NCI-H69 (cell line): ENCODE measurements around the gene MUC16.
"Not testable (repeated sequence)": the region's sequence is repeated elsewhere in the genome, so short reads cannot be mapped to it uniquely, and the experiment has no call there.

Experiments used
- DNase-seq: peaks from one replicate; lab custom pipeline; 2025; lab: John Stamatoyannopoulos, UW

MUC16 gene

DNA sequence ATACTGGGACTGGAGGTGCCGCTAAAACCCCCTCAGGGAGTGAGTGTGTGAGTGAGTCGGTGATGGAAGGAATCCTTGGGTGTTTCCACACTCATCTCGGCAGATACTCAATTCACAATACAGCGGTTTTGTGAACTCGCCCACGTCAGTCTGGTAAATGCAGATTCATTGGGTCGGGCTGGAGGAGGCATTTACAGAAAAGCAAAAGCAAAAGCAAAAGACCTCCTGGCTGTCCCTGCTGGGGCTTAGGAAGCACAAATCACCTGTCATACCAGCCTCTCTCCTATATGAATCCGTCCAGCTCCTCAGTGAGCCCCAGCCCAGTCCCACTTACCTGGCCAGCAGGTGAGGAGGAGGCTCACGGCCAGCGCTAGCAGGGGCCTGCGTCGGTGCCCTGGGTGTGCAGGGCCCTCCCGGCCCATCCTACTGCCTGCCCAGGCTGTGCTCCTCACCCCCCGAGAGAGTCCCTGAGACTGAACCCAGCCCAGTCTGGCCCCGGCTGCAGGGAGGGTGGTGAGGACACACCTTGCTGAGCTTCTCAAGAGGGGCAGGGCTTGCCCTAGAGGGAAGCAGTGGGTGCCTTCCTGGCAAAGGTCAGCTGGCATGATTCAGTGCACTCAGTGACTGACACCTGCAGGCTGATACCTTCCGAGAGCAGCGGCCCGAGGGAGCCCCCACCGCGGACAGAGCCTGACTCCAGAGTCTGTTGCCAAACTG is at the start of gene MUC16:
MUC16 (minus strand) TSS at position 475 of the 717 bp plus-strand sequence.
- no peak for DNase-seq

GRCh38 chr19:9058905-9059667 is 48.9 kb upstream of the MUC16 start:
- DNase-seq = no peak

- DNase-seq = no peak
Observed at GRCh38 chr19:9057505-9058258, 47.5 kb upstream of the MUC16 start.

DNA sequence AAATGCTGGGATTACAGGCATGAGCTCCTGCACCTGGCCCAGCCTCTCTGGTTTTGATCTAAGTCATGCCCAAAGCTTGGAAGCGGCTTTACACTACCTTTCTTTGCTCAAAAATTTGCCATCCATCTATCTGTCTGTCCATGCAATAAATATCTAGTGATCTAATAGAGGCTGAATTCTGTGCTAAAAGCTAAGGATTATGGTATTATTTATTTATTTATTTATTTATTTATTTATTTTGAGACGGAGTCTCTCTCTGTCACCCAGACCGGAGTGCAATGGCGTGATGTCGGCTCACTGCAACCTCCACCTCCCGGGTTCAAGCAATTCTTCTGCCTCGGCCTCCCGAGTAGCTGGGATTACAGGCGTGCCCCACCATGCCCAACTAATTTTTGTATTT is 45.9 kb upstream of the MUC16 start:
- not testable (repeated sequence) for DNase-seq

DNA sequence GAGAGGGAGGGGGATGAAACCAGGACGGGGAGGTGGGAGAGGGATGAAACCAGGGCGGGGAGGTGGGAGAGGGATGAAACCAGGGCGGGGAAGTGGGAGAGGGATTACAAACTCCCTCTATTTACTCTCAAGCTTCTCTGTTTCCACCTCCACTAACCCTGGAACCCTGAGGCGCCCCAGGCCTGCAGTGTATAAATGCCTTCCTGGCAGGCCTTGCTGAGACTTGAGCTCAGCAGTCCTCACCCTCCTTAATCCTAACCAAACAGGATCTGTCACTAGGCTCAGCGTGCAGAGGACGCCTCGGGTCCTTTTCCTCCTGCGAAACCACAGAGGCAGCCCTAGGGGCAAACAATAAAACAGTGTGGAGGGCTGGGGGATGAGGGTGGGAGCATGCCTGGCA is 44.6 kb upstream of the MUC16 start:
- DNase-seq = peak; percentile 33

- DNase-seq = no peak
Observed at GRCh38 chr19:9054207-9054606, 44.0 kb upstream of the MUC16 start.

GRCh38 chr19:9053674-9054073 is 43.5 kb upstream of the MUC16 start:
- DNase-seq = not testable (repeated sequence)

DNA sequence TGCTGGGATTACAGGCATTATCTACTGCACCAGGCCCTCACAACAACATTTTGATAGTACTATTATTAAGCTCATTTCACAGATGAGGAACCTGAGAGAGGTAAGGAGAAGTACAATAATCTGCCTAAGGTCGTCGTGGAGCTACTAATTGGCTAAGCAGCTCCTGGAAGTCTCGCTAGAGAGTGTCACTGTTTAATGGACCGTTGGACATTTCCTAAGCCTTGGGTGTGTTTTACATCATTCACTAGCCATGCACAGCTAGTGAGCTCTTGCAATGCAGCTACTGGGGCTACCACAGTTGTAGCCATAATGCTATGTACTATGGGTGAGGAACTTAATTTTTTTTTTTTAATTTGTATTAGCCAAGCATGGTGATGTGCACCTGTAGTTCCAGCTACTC is 42.7 kb upstream of the MUC16 start:
- DNase-seq = no peak

DNA sequence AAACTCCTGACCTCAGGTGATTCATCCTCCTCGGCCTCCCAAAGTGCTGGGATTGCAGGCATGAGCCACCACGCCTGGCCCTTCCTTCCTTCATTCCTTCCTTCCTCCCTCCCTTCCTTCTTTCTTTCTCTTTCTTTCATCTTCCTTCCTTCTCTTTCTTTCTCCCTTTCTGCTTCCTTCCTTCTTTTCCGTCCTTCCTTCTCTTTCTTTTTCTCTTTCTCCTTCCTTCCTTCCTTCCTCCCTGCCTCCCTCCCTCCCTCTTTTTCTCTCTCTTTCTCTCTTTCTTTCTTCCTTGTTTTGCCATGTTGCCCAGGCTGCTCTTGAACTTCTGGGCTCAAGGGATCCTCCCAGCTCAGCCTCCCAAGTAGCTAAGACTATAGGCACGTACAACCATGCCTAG is 36.5 kb upstream of the MUC16 start:
- no peak for DNase-seq

DNA sequence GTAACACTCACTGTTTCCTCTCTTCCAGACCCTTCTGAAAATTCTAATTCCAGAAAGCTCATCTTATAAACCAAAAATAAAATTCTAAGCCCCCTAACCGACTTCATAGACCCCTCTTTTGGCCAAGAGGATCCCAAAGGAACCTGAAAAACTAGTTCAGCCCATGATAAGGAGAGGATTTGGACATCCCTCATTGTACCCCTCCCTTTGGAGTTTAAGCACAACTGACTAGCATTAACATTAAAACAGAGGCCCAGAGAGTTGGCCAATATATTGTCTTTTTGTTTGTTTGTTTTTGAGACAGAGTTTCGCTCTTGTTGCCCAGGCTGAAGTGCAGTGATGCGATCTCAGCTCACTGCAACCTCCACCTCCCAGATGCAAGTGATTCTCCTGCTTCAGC is 34.2 kb upstream of the MUC16 start:
- no peak for DNase-seq

DNA sequence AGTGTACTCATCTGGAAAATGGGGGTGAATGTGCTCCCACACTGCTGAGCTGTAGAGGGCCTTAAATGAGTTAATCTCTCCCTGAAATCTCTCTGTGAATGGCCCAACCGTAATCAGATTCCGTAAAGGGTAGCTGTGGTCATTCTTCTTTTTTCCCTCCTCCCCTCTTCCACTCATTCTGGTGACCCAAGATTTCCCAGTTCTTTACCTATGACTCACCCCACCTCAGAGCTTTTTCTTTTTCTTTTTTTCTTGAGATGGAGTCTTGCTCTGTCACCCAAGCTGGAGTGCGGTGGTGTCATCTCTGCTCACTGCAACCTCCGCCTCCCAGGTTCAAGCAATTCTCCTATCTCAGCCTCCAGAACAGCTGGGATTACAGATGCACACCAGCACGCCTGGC is 33.3 kb upstream of the MUC16 start:
- no peak for DNase-seq

- no peak for DNase-seq
Observed at GRCh38 chr19:9041023-9041422, 30.8 kb upstream of the MUC16 start.

GRCh38 chr19:9040131-9040530 is 29.9 kb upstream of the MUC16 start:
- no peak for DNase-seq

DNA sequence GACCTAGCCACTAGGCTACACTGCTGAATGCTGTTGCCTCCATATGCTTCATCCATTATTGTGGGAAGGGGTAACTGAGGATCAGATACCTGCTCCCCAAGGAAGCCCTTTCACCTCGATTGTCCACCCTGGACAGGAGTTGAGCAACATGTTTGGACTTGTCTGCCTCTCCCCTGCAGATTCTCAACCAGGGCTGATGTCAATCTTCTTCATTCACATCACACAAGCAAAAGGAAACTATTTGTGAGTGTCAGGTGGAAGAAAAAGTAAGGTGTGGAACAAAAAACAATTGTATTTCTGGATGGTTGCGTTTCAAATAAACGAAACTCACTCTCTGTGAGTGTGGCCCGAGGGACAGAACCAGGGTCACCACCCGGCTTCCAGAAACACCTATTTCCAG is 29.5 kb upstream of the MUC16 start:
- no peak for DNase-seq

DNA sequence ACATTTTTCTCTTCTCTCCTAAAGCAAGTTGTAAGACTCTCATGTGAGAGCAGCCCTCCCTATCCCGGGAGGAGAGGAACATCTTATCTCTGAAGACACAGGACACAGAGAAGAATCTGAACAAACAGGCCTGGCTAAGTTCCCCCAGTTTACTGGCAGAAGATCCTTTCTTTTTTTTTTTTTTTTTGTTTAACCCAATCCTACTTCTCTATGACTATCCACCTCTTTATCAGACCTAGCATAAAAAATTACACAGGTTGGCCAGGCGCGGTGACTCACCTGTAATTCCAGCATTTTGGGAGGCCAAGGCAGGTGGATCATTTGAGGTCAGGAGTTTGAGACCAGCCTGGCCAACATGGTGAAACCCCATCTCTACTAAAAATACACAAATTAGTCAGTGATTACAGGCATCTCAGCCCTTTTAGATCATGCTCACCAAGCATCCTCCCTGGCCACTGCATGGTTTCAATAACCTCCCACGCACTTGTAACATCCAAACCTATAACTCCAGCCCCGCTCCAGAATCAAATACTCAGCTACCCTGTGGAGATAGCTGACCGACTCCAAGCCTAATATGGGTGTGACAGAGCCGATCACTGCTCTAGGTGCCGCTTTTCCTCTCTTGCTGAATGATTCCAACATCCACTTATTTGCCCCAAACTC is 27.3 kb upstream of the MUC16 start:
- no peak for DNase-seq

DNA sequence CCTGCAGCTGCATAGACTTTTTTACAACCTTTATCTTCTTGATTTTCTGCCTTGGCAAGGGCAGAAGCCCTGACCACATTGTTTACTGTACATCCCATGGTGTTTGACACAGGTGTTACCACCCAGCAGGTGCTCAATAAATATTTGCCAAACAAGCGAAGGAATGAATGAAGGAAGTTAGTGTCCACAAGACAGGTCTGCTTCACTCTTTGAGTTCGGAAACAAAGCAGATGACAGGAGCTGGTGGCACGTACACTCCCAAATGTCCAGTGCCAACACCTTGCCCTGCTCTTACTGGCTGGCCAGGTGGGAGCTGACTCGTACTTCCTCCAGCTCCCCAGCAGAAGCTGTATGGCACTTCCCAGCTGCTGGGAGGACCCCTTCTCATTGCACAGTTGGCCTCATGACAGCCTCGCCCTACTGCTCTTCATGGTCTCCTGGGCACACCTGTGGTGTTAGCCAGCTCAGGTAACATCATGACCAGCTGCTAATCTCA is 22.0 kb upstream of the MUC16 start:
- DNase-seq = peak; percentile 11

- no peak for DNase-seq
Observed at GRCh38 chr19:9018163-9018875, 8.1 kb upstream of the MUC16 start.

- no peak for DNase-seq
Observed at GRCh38 chr19:9014803-9015202, 4.6 kb upstream of the MUC16 start.

- no peak for DNase-seq
Observed at GRCh38 chr19:9013988-9014387, 3.8 kb upstream of the MUC16 start.

GRCh38 chr19:9011875-9012274 is 1.7 kb upstream of the MUC16 start:
- DNase-seq = no peak

DNA sequence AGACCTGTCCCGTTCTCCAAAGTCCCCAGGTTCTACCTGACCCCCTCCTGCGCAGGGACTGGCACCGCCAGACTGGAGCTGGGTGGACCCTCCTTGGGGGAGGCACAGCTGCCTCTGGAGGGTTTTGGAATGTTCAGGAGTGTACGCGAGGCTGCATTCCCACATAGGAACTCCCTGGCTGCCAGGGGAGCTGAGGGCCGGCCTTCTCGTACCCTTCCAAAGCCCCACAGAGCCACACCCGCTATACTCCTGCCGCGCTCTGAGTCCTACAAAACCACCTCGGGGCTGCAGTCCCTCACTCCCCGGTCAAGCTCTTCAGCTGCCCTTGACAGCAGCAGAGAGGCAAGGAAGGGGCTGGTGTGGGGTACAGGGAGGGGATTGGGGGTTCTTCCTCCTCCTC is 484 bp upstream of the MUC16 start:
- no peak for DNase-seq

DNA sequence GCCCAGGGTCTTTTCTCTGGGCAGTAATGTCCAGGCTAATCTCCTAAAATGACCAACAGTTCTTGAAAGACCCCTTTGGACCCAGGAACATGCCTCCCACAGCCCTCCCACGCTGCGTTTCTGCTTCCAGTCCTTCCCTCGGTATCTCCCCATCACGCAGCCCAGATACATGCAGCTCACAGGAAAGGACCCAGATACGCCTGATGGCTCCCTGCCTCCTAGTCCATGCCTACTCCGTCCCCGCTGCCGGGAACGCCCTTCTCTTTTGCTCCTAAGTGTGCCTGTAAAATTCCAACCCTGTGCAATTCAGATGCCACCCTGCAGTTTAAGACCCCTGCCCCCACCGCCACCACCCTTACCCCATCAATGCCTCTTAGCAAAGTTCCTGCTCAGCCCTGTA is 778 bp downstream of the MUC16 start:
- DNase-seq = no peak
